ENCODE measurements around the gene ZFAND2A.
"Not testable (repeated sequence)": the region's sequence is repeated elsewhere in the genome, so short reads cannot be mapped to it uniquely, and the experiment has no call there.

ZFAND2A gene

GRCh38 chr7:1158203-1159126, 1.5 kb downstream of the ZFAND2A start:
- no peak for DNase-seq (ENCODE audit: low spot score)
- in situ Hi-C loops (cut with MboI; ENCODE audit: low sequenced_read_pairs, unreplicated experiment) = no loop called here
- no peak for TF ChIP-seq CTCF (IDR thresholded peaks at IDR 0.05; ENCODE audit: borderline replicate concordance, control extremely low read depth, extremely low read depth, insufficient read depth, missing control alignments)

GRCh38 chr7:1156782-1157535, 3.0 kb downstream of the ZFAND2A start:
- no peak for TF ChIP-seq CTCF (IDR thresholded peaks at IDR 0.05; ENCODE audit: borderline replicate concordance, control extremely low read depth, extremely low read depth, insufficient read depth, missing control alignments)
- in situ Hi-C loops (cut with MboI; ENCODE audit: low sequenced_read_pairs, unreplicated experiment) = no loop called here
- no peak for DNase-seq (ENCODE audit: low spot score)

GRCh38 chr7:1155818-1156781, 3.9 kb downstream of the ZFAND2A start:
- DNase-seq (ENCODE audit: low spot score); in situ Hi-C loops (cut with MboI; ENCODE audit: low sequenced_read_pairs, unreplicated experiment): not testable (repeated sequence)

- no peak for TF ChIP-seq CTCF (IDR thresholded peaks at IDR 0.05; ENCODE audit: borderline replicate concordance, control extremely low read depth, extremely low read depth, insufficient read depth, missing control alignments)
- DNase-seq (ENCODE audit: low spot score) = no peak
- in situ Hi-C loops (cut with MboI; ENCODE audit: low sequenced_read_pairs, unreplicated experiment) = no loop called here
Observed at GRCh38 chr7:1154172-1154739, 5.7 kb downstream of the ZFAND2A start.

GRCh38 chr7:1152492-1152891, 7.5 kb downstream of the ZFAND2A start:
- in situ Hi-C loops (cut with MboI; ENCODE audit: low sequenced_read_pairs, unreplicated experiment) = no loop called here
- DNase-seq (ENCODE audit: low spot score) = no peak
- TF ChIP-seq CTCF (IDR thresholded peaks at IDR 0.05; ENCODE audit: borderline replicate concordance, control extremely low read depth, extremely low read depth, insufficient read depth, missing control alignments) = no peak

GRCh38 chr7:1151653-1152425, 8.2 kb downstream of the ZFAND2A start:
- no peak for DNase-seq (ENCODE audit: low spot score)
- in situ Hi-C loops (cut with MboI; ENCODE audit: low sequenced_read_pairs, unreplicated experiment) = no loop called here
- TF ChIP-seq CTCF (IDR thresholded peaks at IDR 0.05; ENCODE audit: borderline replicate concordance, control extremely low read depth, extremely low read depth, insufficient read depth, missing control alignments) = no peak
